BLaER1 treated with 17β-estradiol and CSF1 and Interleukin-3, amounts not matched to agents 10 nM and 100 nM (cell line): Measurements from ENCODE around the gene SLC22A1.
"Not testable (repeated sequence)": the region's sequence is repeated elsewhere in the genome, so short reads cannot be mapped to it uniquely, and the experiment has no call there.

Experiments used
- H3K27ac ChIP-seq, 11 experiments: shearing (Covaris generic); formaldehyde crosslinking; 2 replicates each; pipeline ENCODE4 v1.8.1; 2022
- H3K27me3 ChIP-seq, 11 experiments: shearing (Covaris generic); formaldehyde crosslinking; 2 replicates each; pipeline ENCODE4 v1.8.1; 2022
- H3K36me3 ChIP-seq, 11 experiments: shearing (Covaris generic); formaldehyde crosslinking; 2 replicates each; pipeline ENCODE4 v1.8.1; 2022
- H3K4me1 ChIP-seq, 10 experiments: shearing (Covaris generic); formaldehyde crosslinking; 2 replicates each; pipeline ENCODE4 v1.8.1; 2022
- H3K4me2 ChIP-seq, 11 experiments: shearing (Covaris generic); formaldehyde crosslinking; 2 replicates each; pipeline ENCODE4 v1.8.1; 2022
- H3K4me3 ChIP-seq, 10 experiments: shearing (Covaris generic); formaldehyde crosslinking; 2 replicates each; pipeline ENCODE4 v1.8.1; 2022
- H3K9ac ChIP-seq, 11 experiments: shearing (Covaris generic); formaldehyde crosslinking; 2 replicates each; pipeline ENCODE4 v1.8.1; 2022
- H3K9me3 ChIP-seq, 11 experiments: shearing (Covaris generic); formaldehyde crosslinking; replicated peaks in 1 of 11; 2 replicates each; pipeline ENCODE4 v1.8.1; 2022
- H4K20me1 ChIP-seq, 11 experiments: shearing (Covaris generic); formaldehyde crosslinking; 2 replicates each; pipeline ENCODE4 v1.8.1; 2022
- Cebpa-rat ChIP-seq, 11 experiments: shearing (Covaris generic); IDR thresholded peaks; 2 replicates each; pipeline ENCODE4 v1.8.1; 2022

SLC22A1 gene

GRCh38 chr6:160082627-160083026 lies 39.0 kb upstream of the SLC22A1 start:
- Histone ChIP-seq H3K27me3 (no peaks in the 10 kb centered on the region), H3K36me3 (peaks cover 98 to 100% (median 100%) of the 10 kb centered on the region in 11 experiments), H3K4me1 (peaks cover 0 to 9% (median 0%) of the 10 kb centered on the region in 10 experiments; a peak in 9 of 20 replicates), H4K20me1 (peaks cover 0 to 99% (median 5%) of the 10 kb centered on the region in 11 experiments; a peak in 11 of 22 replicates), H3K27ac (no peak overlapping the region; a peak in 1 of 22 replicates), H3K4me2 (peak overlapping the region in 3 of 11 experiments; percentile 8 to 42 (median 41); a peak in 5 of 22 replicates), H3K9ac (no peak overlapping the region), H3K9me3 (peaks cover 0 to 17% (median 14%) of the 10 kb centered on the region in 11 experiments; a peak in 11 of 22 replicates), H3K4me3 (no peak overlapping the region)
- TF ChIP-seq Cebpa-rat (IDR thresholded peaks at IDR 0.05): no peak

GRCh38 chr6:160084198-160084776 lies 37.3 kb upstream of the SLC22A1 start:
- Histone ChIP-seq H3K9me3 (peaks cover 0 to 16% (median 10%) of the 10 kb centered on the region in 11 experiments; a peak in 11 of 22 replicates), H3K27me3 (no peaks in the 10 kb centered on the region), H3K4me1 (peaks cover 0 to 9% (median 0%) of the 10 kb centered on the region in 10 experiments; a peak in 9 of 20 replicates), H3K27ac (no peak overlapping the region), H3K4me3 (no peak overlapping the region), H3K36me3 (peaks cover 98 to 100% (median 100%) of the 10 kb centered on the region in 11 experiments), H3K4me2 (no peak overlapping the region), H4K20me1 (peaks cover 0 to 99% (median 10%) of the 10 kb centered on the region in 11 experiments; a peak in 13 of 22 replicates), H3K9ac (no peak overlapping the region)
- no peak for TF ChIP-seq Cebpa-rat (IDR thresholded peaks at IDR 0.05)

GRCh38 chr6:160085226-160085625 lies 36.4 kb upstream of the SLC22A1 start:
- Histone ChIP-seq H3K27me3 (no peaks in the 10 kb centered on the region), H4K20me1 (peaks cover 0 to 99% (median 16%) of the 10 kb centered on the region in 11 experiments; a peak in 14 of 22 replicates), H3K27ac (no peak overlapping the region), H3K4me2 (no peak overlapping the region), H3K9ac (no peak overlapping the region), H3K9me3 (peaks cover 0 to 13% (median 4%) of the 10 kb centered on the region in 11 experiments; a peak in 9 of 22 replicates), H3K36me3 (peaks cover 98 to 100% (median 100%) of the 10 kb centered on the region in 11 experiments), H3K4me1 (peaks cover 0 to 9% (median 0%) of the 10 kb centered on the region in 10 experiments; a peak in 9 of 20 replicates), H3K4me3 (no peak overlapping the region)
- TF ChIP-seq Cebpa-rat (IDR thresholded peaks at IDR 0.05): no peak

- peaks cover 0 to 9% (median 0%) of the 10 kb centered on the region in 10 experiments; a peak in 9 of 20 replicates for H3K4me1 ChIP-seq
- peaks cover 98 to 100% (median 100%) of the 10 kb centered on the region in 11 experiments for H3K36me3 ChIP-seq
- peaks cover 0 to 7% (median 0%) of the 10 kb centered on the region in 11 experiments; a peak in 6 of 22 replicates for H3K9me3 ChIP-seq
- no peaks in the 10 kb centered on the region for H3K27me3 ChIP-seq
- peaks cover 0 to 100% (median 16%) of the 10 kb centered on the region in 11 experiments; a peak in 14 of 22 replicates for H4K20me1 ChIP-seq
- no peak for TF ChIP-seq Cebpa-rat (IDR thresholded peaks at IDR 0.05)
- H3K4me3 ChIP-seq: no peak overlapping the region
- H3K27ac ChIP-seq: no peak overlapping the region
- H3K4me2 ChIP-seq: no peak overlapping the region
- H3K9ac ChIP-seq: no peak overlapping the region
Measured at GRCh38 chr6:160085713-160086505, 35.7 kb upstream of the SLC22A1 start.

- Histone ChIP-seq H4K20me1 (peaks cover 0 to 99% (median 16%) of the 10 kb centered on the region in 11 experiments; a peak in 15 of 22 replicates), H3K27me3 (no peaks in the 10 kb centered on the region), H3K4me2 (no peak overlapping the region), H3K4me3 (no peak overlapping the region), H3K9me3 (no peaks in the 10 kb centered on the region), H3K36me3 (peaks cover 97 to 100% (median 100%) of the 10 kb centered on the region in 11 experiments), H3K4me1 (peaks cover 0 to 9% (median 0%) of the 10 kb centered on the region in 10 experiments; a peak in 9 of 20 replicates), H3K9ac (no peak overlapping the region), H3K27ac (no peak overlapping the region)
- TF ChIP-seq Cebpa-rat (IDR thresholded peaks at IDR 0.05): no peak
Measured at GRCh38 chr6:160086754-160087153, 34.9 kb upstream of the SLC22A1 start.

- H3K27ac ChIP-seq: no peak overlapping the region
- TF ChIP-seq Cebpa-rat (IDR thresholded peaks at IDR 0.05): no peak
- peaks cover 0 to 97% (median 16%) of the 10 kb centered on the region in 11 experiments; a peak in 15 of 22 replicates for H4K20me1 ChIP-seq
- no peak overlapping the region for H3K4me2 ChIP-seq
- no peaks in the 10 kb centered on the region for H3K9me3 ChIP-seq
- H3K27me3 ChIP-seq: no peaks in the 10 kb centered on the region
- H3K4me3 ChIP-seq: no peak overlapping the region
- H3K4me1 ChIP-seq: no peaks in the 10 kb centered on the region
- no peak overlapping the region for H3K9ac ChIP-seq
- H3K36me3 ChIP-seq: peaks cover 97 to 100% (median 99%) of the 10 kb centered on the region in 11 experiments
Measured at GRCh38 chr6:160088069-160088783, 33.4 kb upstream of the SLC22A1 start.

- Histone ChIP-seq H4K20me1 (peaks cover 0 to 97% (median 16%) of the 10 kb centered on the region in 11 experiments; a peak in 15 of 22 replicates), H3K4me2 (no peak overlapping the region), H3K27ac (no peak overlapping the region), H3K36me3 (peaks cover 97 to 100% (median 99%) of the 10 kb centered on the region in 11 experiments), H3K9me3 (no peaks in the 10 kb centered on the region), H3K27me3 (no peaks in the 10 kb centered on the region), H3K4me1 (no peaks in the 10 kb centered on the region), H3K9ac (no peak overlapping the region), H3K4me3 (no peak overlapping the region)
- no peak for TF ChIP-seq Cebpa-rat (IDR thresholded peaks at IDR 0.05)
Measured at GRCh38 chr6:160088784-160089533, 32.7 kb upstream of the SLC22A1 start.

GRCh38 chr6:160089534-160089897 lies 32.1 kb upstream of the SLC22A1 start:
- no peaks in the 10 kb centered on the region for H3K27me3 ChIP-seq
- H3K27ac ChIP-seq: no peak overlapping the region
- H3K4me2 ChIP-seq: no peak overlapping the region
- H3K9ac ChIP-seq: no peak overlapping the region
- no peaks in the 10 kb centered on the region for H3K4me1 ChIP-seq
- TF ChIP-seq Cebpa-rat (IDR thresholded peaks at IDR 0.05): no peak
- no peaks in the 10 kb centered on the region for H3K9me3 ChIP-seq
- no peak overlapping the region for H3K4me3 ChIP-seq
- peaks cover 95 to 100% (median 99%) of the 10 kb centered on the region in 11 experiments for H3K36me3 ChIP-seq
- H4K20me1 ChIP-seq: peaks cover 0 to 96% (median 16%) of the 10 kb centered on the region in 11 experiments; a peak in 15 of 22 replicates

GRCh38 chr6:160090442-160091239 lies 31.0 kb upstream of the SLC22A1 start:
- not testable (repeated sequence) for H3K27ac ChIP-seq
- peaks cover 93 to 100% (median 97%) of the 10 kb centered on the region in 11 experiments for H3K36me3 ChIP-seq

GRCh38 chr6:160092176-160092575 lies 29.4 kb upstream of the SLC22A1 start:
- H3K4me2 ChIP-seq, H3K9ac ChIP-seq, H3K4me1 ChIP-seq, H3K9me3 ChIP-seq, H3K27me3 ChIP-seq, H3K4me3 ChIP-seq, H3K27ac ChIP-seq: not testable (repeated sequence)
- peaks cover 3 to 94% (median 17%) of the 10 kb centered on the region in 11 experiments; a peak in 15 of 22 replicates for H4K20me1 ChIP-seq
- peaks cover 93 to 100% (median 97%) of the 10 kb centered on the region in 11 experiments for H3K36me3 ChIP-seq

More at GRCh38 chr6:160090442-160091239, 31.0 kb upstream of the SLC22A1 start:
- H3K27me3 ChIP-seq, H3K4me1 ChIP-seq, H3K9ac ChIP-seq, H3K4me3 ChIP-seq, H3K9me3 ChIP-seq, H3K4me2 ChIP-seq: not testable (repeated sequence)
- peaks cover 3 to 94% (median 17%) of the 10 kb centered on the region in 11 experiments; a peak in 15 of 22 replicates for H4K20me1 ChIP-seq
